ENCODE results near the gene AGAP1. TPM values are rescaled to one million over a fixed set of nuclear protein-coding genes. Genes with fewer than 3 reads are reported as not detected.

Gene AGAP1
- total RNA-seq, 1 donor from 2014 or later: 6.5 TPM

GRCh38 chr2:235956281-235956970 lies 462.6 kb downstream of the AGAP1 start:
- DNase-seq (ENCODE audit: low read depth, low spot score): no peak

GRCh38 chr2:235957251-235957650 lies 463.4 kb downstream of the AGAP1 start:
- no peak for DNase-seq (ENCODE audit: low read depth, low spot score)

- no peak for DNase-seq (ENCODE audit: low read depth, low spot score)
These were observed 464.5 kb downstream of the AGAP1 start for GRCh38 chr2:235958221-235958930.

- DNase-seq (ENCODE audit: low read depth, low spot score): no peak
These were observed 465.1 kb downstream of the AGAP1 start for GRCh38 chr2:235958931-235959410.

- no peak for DNase-seq (ENCODE audit: low read depth, low spot score)
These were observed 466.3 kb downstream of the AGAP1 start for GRCh38 chr2:235960011-235960715.

GRCh38 chr2:235960716-235961640 lies 467.1 kb downstream of the AGAP1 start:
- DNase-seq (ENCODE audit: low read depth, low spot score): no peak

GRCh38 chr2:235961711-235962110 lies 467.9 kb downstream of the AGAP1 start:
- DNase-seq (ENCODE audit: low read depth, low spot score): no peak

- DNase-seq (ENCODE audit: low read depth, low spot score): no peak
These were observed 470.2 kb downstream of the AGAP1 start for GRCh38 chr2:235963853-235964577.

- DNase-seq (ENCODE audit: low read depth, low spot score): no peak
These were observed 471.0 kb downstream of the AGAP1 start for GRCh38 chr2:235964787-235965390.

- DNase-seq (ENCODE audit: low read depth, low spot score): no peak
These were observed 472.6 kb downstream of the AGAP1 start for GRCh38 chr2:235966396-235966795.

- no peak for DNase-seq (ENCODE audit: low read depth, low spot score)
These were observed 473.3 kb downstream of the AGAP1 start for GRCh38 chr2:235966932-235967757.

- no peak for DNase-seq (ENCODE audit: low read depth, low spot score)
These were observed 474.3 kb downstream of the AGAP1 start for GRCh38 chr2:235968155-235968554.

GRCh38 chr2:235968616-235969324 lies 474.9 kb downstream of the AGAP1 start:
- no peak for DNase-seq (ENCODE audit: low read depth, low spot score)

GRCh38 chr2:235970204-235971040 lies 476.6 kb downstream of the AGAP1 start:
- DNase-seq (ENCODE audit: low read depth, low spot score): no peak

- DNase-seq (ENCODE audit: low read depth, low spot score): no peak
These were observed 482.7 kb downstream of the AGAP1 start for GRCh38 chr2:235976516-235976915.

GRCh38 chr2:235976956-235977355 lies 483.1 kb downstream of the AGAP1 start:
- no peak for DNase-seq (ENCODE audit: low read depth, low spot score)

- no peak for DNase-seq (ENCODE audit: low read depth, low spot score)
These were observed 483.6 kb downstream of the AGAP1 start for GRCh38 chr2:235977445-235977844.

GRCh38 chr2:235978022-235978421 lies 484.2 kb downstream of the AGAP1 start:
- no peak for DNase-seq (ENCODE audit: low read depth, low spot score)
